Neural cell (in vitro differentiated cells): ENCODE measurements around the gene PTPRZ1. TPM values are rescaled to one million over a fixed set of nuclear protein-coding genes. Genes with fewer than 3 reads are reported as not detected.

Experiments
- H2AFZ ChIP-seq: fragments of 200-600, 300-800 bp; sonication (generic), shearing (Covaris generic); 2 replicates; pipeline ENCODE4 v1.6.0; 2014; ENCODE audit warnings: low read depth, mild to moderate bottlenecking, antibody characterized with exemption, low read length, moderate library complexity
- H3F3A ChIP-seq: fragments of 200-600 bp; shearing (Covaris generic); 2 replicates; pipeline ENCODE4 v1.6.1; 2016; ENCODE audit warnings: mild to moderate bottlenecking, moderate library complexity, mixed read lengths, antibody characterized with exemption, low read length; ENCODE audit not compliant: insufficient read depth, poor library complexity, severe bottlenecking
- H3K27ac ChIP-seq: fragments of 200-600, 300-800 bp; sonication (generic), shearing (Covaris generic); 2 replicates; pipeline ENCODE4 v1.5.1; 2014; ENCODE audit warnings: mild to moderate bottlenecking, low read length, moderate library complexity
- H3K27me3 ChIP-seq: fragments of 300-800, 200-600 bp; sonication (generic), shearing (Covaris generic); 2 replicates; pipeline ENCODE4 v1.6.0; 2014; ENCODE audit warnings: mild to moderate bottlenecking, low read depth, low read length, moderate library complexity; ENCODE audit not compliant: insufficient read depth
- H3K36me3 ChIP-seq: fragments of 300-800, 200-600 bp; sonication (generic), shearing (Covaris generic); 2 replicates; pipeline ENCODE4 v1.5.1; 2014; ENCODE audit warnings: mild to moderate bottlenecking, antibody characterized with exemption, low read length, moderate library complexity; ENCODE audit not compliant: insufficient read depth
- H3K4me2 ChIP-seq: fragments of 300-800, 200-600 bp; sonication (generic), shearing (Covaris generic); 2 replicates; pipeline ENCODE4 v1.6.0; 2014; ENCODE audit warnings: mild to moderate bottlenecking, low read length
- H3K4me3 ChIP-seq: fragments of 300-800, 200-600 bp; sonication (generic), shearing (Covaris generic); 2 replicates; pipeline ENCODE4 v1.5.1; 2014; ENCODE audit warnings: mild to moderate bottlenecking, low read length, moderate library complexity
- H3K79me2 ChIP-seq: fragments of 200-600 bp; shearing (Covaris generic); replicated peaks from 2 replicates; pipeline ENCODE4 v1.6.0; 2014; ENCODE audit warnings: mild to moderate bottlenecking, low read length, moderate library complexity; ENCODE audit not compliant: insufficient read depth
- H3K9ac ChIP-seq: fragments of 300-800, 200-600 bp; sonication (generic), shearing (Covaris generic); 2 replicates; pipeline ENCODE4 v1.6.1; 2016; ENCODE audit warnings: mild to moderate bottlenecking, low read length, mixed read lengths
- H3K9me2 ChIP-seq: fragments of 200-600 bp; shearing (Covaris generic); 2 replicates; pipeline ENCODE4 v1.6.1; 2016; ENCODE audit warnings: mild to moderate bottlenecking, low read length, mixed read lengths; ENCODE audit not compliant: insufficient read depth
- H3K9me3 ChIP-seq: fragments of 200-600, 300-800 bp; sonication (generic), shearing (Covaris generic); 2 replicates; pipeline ENCODE4 v1.6.1; 2016; ENCODE audit warnings: mild to moderate bottlenecking, mixed run types, low read length, moderate library complexity, mixed read lengths
- H4K20me1 ChIP-seq: fragments of 200-600 bp; shearing (Covaris generic); 2 replicates; pipeline ENCODE4 v1.6.1; 2016; ENCODE audit warnings: mild to moderate bottlenecking, mixed run types; ENCODE audit not compliant: insufficient read depth
- EP300 ChIP-seq: fragments of 450-650 bp; conservative IDR thresholded peaks from 2 replicates; pipeline ENCODE4 v1.6.1; 2014; ENCODE audit warnings: antibody characterized with exemption, mild to moderate bottlenecking, moderate library complexity; ENCODE audit not compliant: poor library complexity, severe bottlenecking
- EZH2 ChIP-seq: fragments of 200-600, 300-800 bp; shearing (Covaris generic), sonication (generic); IDR thresholded peaks from 2 replicates; pipeline ENCODE4 v1.6.1; 2014; ENCODE audit warnings: antibody characterized with exemption, low read length, borderline replicate concordance, mild to moderate bottlenecking; ENCODE audit not compliant: insufficient read depth, poor library complexity, severe bottlenecking
- MXI1 ChIP-seq: fragments of 450-650 bp; conservative IDR thresholded peaks from 2 replicates; pipeline ENCODE4 v1.6.1; 2014; ENCODE audit warnings: antibody characterized with exemption, mild to moderate bottlenecking; ENCODE audit not compliant: poor library complexity, severe bottlenecking
- POLR2AphosphoS5 ChIP-seq: IDR thresholded peaks from 2 replicates; pipeline ENCODE4 v1.6.1; 2012
- RAD21 ChIP-seq: fragments of 450-650 bp; conservative IDR thresholded peaks from 2 replicates; pipeline ENCODE4 v1.6.1; 2014; ENCODE audit warnings: antibody characterized with exemption, mild to moderate bottlenecking, moderate library complexity
- SMC3 ChIP-seq: fragments of 450-650 bp; conservative IDR thresholded peaks from 2 replicates; pipeline ENCODE4 v1.6.1; 2014; ENCODE audit warnings: antibody characterized with exemption, mild to moderate bottlenecking, moderate library complexity; ENCODE audit not compliant: poor library complexity
- TAF1 ChIP-seq: IDR thresholded peaks from 2 replicates; pipeline ENCODE4 v1.6.1; 2012; ENCODE audit warnings: low read depth
- polyA plus RNA-seq: library from polyadenylated mRNA; depleted of rRNA; stranded (reverse); fragments of >200 nt; gene quantifications from 2 replicates; pipeline ENCODE4 v1.2.3, GENCODE V29; 2014
- TF ChIP-seq, protein P1 (sequence below): IDR thresholded peaks from 2 replicates; pipeline ENCODE4 v1.6.1; 2012; ENCODE audit warnings: borderline replicate concordance
- TF ChIP-seq, protein P2 (sequence below): fragments of 450-650 bp; IDR thresholded peaks from 2 replicates; pipeline ENCODE4 v1.5.1; 2014; ENCODE audit warnings: antibody characterized with exemption, mild to moderate bottlenecking, moderate library complexity; ENCODE audit not compliant: poor library complexity, severe bottlenecking

The PTPRZ1 gene
- polyA plus RNA-seq, 1 donor from 2014 or later: 11.8 TPM

DNA sequence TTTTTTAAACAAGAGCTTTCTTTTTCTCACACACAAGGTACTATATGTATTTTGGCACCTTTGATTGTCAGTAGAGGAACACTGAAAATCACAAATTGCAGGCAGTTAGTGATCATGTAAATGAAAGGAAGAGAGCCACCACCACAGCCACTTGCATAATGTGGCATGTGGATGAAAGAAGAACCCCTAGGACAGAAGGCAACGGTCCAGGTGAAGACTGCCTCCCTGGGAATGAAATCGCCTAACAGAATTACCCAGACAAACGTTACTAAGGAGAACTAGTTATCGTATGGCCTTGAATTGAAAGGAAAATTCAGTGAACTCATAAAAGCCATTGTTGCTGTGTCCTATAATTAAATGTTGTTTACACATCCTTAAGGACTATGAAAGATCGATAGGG lies 41.2 kb upstream of the PTPRZ1 start:
- Histone ChIP-seq H3K9ac (no peak overlapping the region), H2AFZ (no peak overlapping the region), H3K9me3 (no peaks in the 10 kb centered on the region), H3K27me3 (no peaks in the 10 kb centered on the region), H3F3A (no peaks in the 10 kb centered on the region), H3K79me2 (no peaks in the 10 kb centered on the region), H4K20me1 (no peaks in the 10 kb centered on the region), H3K27ac (no peak overlapping the region), H3K4me2 (no peak overlapping the region), H3K9me2 (no peaks in the 10 kb centered on the region), H3K36me3 (no peaks in the 10 kb centered on the region), H3K4me3 (no peak overlapping the region)
- TF ChIP-seq EZH2 (no peak), RAD21 (no peak), EP300 (no peak), TAF1 (no peak), POLR2AphosphoS5 (no peak), SMC3 (no peak), MXI1 (no peak)
- TF ChIP-seq, protein P1, sequence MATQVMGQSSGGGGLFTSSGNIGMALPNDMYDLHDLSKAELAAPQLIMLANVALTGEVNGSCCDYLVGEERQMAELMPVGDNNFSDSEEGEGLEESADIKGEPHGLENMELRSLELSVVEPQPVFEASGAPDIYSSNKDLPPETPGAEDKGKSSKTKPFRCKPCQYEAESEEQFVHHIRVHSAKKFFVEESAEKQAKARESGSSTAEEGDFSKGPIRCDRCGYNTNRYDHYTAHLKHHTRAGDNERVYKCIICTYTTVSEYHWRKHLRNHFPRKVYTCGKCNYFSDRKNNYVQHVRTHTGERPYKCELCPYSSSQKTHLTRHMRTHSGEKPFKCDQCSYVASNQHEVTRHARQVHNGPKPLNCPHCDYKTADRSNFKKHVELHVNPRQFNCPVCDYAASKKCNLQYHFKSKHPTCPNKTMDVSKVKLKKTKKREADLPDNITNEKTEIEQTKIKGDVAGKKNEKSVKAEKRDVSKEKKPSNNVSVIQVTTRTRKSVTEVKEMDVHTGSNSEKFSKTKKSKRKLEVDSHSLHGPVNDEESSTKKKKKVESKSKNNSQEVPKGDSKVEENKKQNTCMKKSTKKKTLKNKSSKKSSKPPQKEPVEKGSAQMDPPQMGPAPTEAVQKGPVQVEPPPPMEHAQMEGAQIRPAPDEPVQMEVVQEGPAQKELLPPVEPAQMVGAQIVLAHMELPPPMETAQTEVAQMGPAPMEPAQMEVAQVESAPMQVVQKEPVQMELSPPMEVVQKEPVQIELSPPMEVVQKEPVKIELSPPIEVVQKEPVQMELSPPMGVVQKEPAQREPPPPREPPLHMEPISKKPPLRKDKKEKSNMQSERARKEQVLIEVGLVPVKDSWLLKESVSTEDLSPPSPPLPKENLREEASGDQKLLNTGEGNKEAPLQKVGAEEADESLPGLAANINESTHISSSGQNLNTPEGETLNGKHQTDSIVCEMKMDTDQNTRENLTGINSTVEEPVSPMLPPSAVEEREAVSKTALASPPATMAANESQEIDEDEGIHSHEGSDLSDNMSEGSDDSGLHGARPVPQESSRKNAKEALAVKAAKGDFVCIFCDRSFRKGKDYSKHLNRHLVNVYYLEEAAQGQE: no peak
- TF ChIP-seq, protein P2, sequence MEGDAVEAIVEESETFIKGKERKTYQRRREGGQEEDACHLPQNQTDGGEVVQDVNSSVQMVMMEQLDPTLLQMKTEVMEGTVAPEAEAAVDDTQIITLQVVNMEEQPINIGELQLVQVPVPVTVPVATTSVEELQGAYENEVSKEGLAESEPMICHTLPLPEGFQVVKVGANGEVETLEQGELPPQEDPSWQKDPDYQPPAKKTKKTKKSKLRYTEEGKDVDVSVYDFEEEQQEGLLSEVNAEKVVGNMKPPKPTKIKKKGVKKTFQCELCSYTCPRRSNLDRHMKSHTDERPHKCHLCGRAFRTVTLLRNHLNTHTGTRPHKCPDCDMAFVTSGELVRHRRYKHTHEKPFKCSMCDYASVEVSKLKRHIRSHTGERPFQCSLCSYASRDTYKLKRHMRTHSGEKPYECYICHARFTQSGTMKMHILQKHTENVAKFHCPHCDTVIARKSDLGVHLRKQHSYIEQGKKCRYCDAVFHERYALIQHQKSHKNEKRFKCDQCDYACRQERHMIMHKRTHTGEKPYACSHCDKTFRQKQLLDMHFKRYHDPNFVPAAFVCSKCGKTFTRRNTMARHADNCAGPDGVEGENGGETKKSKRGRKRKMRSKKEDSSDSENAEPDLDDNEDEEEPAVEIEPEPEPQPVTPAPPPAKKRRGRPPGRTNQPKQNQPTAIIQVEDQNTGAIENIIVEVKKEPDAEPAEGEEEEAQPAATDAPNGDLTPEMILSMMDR: no peak

DNA sequence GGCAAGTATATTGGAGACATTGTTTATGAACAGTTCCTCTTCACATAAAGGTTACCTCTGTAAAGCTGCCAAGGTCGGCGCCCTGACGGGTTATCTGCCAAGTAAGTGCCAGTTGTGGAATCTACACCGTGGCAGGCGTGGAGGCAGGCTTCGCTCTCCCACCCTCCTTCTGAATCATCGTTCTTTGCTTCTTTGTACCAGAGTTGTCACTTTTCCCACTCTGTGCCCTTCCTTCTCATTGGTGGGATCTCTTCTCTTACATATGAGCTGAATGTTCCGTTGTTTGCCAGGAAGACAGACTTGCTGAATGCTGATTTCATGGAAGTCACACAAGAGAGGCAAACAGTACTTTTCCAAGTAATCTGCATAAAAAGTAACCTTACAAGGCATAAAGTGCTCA lies 40.6 kb upstream of the PTPRZ1 start:
- Histone ChIP-seq H3K4me2 (no peak overlapping the region), H4K20me1 (no peaks in the 10 kb centered on the region), H3K27ac (no peak overlapping the region), H3K36me3 (no peaks in the 10 kb centered on the region), H3K27me3 (no peaks in the 10 kb centered on the region), H3K9me2 (no peaks in the 10 kb centered on the region), H3K79me2 (no peaks in the 10 kb centered on the region), H3K9me3 (no peaks in the 10 kb centered on the region), H3F3A (no peaks in the 10 kb centered on the region), H2AFZ (no peak overlapping the region), H3K4me3 (no peak overlapping the region), H3K9ac (no peak overlapping the region)
- TF ChIP-seq EZH2 (no peak), TAF1 (no peak)
- TF ChIP-seq, protein P2: no peak
